GM12801 (cell line): Measurements from ENCODE around the gene RPTOR.

ENCODE experiments used
- TF ChIP-seq, protein P1 (sequence below): IDR thresholded peaks from one replicate; pipeline ENCODE4 v1.5.1; 2011; ENCODE audit warnings: control low read depth; ENCODE audit not compliant: insufficient read length; ENCODE audit errors: extremely low read depth

The RPTOR gene

DNA sequence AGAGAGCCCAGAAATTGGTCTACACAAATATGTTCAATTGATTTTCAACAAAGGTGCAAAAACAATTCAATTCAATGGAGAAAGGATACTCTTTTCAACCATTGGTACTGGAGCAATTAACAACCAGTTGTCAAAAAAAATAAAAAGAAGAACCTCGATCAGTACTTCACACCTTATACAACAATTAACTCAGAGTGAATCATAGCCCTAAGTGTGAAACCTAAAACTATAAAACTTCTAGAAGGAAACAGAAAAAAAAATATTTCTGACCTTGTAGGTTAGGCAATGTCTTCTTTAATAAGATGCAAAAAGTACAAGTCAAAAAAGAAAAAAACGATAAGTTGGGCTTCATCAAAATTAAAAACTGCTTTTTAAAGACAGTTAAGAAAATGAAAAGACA is 390.9 kb downstream of the RPTOR start:
- TF ChIP-seq, protein P1, sequence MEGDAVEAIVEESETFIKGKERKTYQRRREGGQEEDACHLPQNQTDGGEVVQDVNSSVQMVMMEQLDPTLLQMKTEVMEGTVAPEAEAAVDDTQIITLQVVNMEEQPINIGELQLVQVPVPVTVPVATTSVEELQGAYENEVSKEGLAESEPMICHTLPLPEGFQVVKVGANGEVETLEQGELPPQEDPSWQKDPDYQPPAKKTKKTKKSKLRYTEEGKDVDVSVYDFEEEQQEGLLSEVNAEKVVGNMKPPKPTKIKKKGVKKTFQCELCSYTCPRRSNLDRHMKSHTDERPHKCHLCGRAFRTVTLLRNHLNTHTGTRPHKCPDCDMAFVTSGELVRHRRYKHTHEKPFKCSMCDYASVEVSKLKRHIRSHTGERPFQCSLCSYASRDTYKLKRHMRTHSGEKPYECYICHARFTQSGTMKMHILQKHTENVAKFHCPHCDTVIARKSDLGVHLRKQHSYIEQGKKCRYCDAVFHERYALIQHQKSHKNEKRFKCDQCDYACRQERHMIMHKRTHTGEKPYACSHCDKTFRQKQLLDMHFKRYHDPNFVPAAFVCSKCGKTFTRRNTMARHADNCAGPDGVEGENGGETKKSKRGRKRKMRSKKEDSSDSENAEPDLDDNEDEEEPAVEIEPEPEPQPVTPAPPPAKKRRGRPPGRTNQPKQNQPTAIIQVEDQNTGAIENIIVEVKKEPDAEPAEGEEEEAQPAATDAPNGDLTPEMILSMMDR, result no peak

DNA sequence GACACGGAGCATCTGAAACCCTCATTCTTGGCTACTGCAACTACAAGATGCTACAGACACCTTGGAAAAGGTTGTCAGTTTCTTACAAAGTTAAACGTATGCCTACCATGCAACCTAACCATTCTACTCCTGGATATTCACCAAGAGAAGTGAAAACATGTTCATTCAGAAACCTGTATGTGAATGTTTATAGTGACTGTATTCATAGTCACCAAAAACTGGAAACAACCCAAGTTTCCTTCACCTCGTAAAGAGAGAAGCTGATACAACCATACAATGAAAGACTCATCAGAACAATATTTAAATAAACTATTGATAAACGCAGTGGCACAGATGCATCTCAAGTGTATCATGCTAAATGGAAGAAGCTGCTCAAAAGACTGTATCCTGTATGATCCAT is 391.6 kb downstream of the RPTOR start:
- TF ChIP-seq, protein P1, result no peak

DNA sequence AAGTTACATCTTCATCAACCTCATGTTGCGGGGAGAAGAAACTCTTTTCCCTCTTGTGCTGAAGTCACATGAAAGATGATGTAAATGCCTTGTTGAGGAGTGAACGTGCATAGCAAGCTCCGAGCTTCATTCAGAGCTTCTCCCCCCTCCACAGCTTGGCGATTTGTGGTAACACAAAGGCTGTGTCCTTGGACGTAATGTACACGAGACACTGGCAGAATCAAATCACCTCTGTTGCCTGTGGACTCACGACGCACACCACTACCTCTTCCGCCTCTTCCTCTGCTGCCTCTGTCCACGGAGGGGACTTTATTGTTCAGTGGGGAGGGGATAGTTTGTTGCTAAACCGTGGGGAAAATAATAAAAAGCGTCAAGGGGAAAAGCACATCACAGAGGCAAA is 392.1 kb downstream of the RPTOR start:
- TF ChIP-seq, protein P1, result no peak

DNA sequence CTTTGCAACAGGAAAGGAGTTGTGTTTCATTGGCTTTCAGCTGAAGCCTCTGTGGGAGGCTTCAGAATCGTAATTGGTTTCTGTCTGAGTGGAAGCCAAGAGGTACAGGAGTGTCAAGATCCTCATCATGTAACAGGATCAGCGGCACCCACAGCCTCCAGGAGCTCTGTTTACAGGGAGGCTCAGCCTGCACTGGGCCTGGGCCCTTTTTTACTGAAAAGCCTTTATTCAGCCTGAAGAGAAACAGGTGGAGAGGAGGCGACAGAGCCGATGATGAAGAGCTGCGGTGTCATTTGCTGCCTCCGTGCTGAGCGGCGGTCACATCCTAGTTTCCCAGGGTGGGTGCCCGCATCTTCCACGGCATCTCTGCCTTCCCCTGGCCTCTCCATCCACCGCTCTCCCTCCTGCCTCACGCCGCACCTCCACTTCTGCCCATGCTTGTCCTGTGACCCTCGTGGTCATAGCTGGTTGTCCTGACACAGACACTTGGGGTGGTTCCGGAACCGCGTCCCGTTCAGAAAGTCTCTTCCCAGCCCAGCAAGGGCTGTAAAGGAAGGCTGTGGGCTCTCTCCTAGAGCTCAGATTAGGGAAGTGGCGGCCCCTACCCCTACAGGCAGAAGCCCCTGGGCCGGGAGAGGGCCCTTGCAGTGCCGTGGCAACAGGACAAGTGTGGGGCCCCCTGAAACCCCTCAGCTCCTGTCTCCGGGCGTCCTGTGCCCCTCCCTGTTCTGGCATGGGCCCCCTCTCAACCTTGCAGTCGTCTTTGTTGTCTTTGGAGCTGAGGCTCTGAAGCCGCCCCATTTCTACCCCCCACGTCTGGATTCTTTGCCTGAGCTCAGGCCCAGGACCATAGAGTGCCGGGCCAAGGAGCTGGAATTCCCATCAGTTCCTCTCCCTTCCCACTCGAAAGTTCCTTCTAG is 393.1 kb downstream of the RPTOR start:
- TF ChIP-seq, protein P1, result no peak

DNA sequence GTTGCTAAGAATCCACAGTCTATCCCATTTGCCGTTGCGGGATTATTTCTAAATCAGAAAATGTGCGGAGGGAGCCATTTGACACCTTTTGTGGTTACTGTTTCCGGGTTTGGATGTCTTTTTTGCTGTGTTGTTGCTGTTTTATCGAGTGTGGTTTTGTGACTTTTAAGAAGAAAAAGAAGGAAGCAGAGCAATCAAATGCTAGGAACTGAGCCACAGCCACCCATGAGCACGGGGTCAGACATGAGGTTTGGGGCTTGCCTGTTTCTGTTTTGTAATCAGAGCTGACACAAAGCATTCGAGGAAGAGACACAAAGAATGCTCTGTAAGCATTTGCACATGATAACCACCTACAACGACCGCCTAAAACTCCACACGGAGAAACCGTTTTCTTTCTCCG is 393.9 kb downstream of the RPTOR start:
- TF ChIP-seq, protein P1, result no peak

DNA sequence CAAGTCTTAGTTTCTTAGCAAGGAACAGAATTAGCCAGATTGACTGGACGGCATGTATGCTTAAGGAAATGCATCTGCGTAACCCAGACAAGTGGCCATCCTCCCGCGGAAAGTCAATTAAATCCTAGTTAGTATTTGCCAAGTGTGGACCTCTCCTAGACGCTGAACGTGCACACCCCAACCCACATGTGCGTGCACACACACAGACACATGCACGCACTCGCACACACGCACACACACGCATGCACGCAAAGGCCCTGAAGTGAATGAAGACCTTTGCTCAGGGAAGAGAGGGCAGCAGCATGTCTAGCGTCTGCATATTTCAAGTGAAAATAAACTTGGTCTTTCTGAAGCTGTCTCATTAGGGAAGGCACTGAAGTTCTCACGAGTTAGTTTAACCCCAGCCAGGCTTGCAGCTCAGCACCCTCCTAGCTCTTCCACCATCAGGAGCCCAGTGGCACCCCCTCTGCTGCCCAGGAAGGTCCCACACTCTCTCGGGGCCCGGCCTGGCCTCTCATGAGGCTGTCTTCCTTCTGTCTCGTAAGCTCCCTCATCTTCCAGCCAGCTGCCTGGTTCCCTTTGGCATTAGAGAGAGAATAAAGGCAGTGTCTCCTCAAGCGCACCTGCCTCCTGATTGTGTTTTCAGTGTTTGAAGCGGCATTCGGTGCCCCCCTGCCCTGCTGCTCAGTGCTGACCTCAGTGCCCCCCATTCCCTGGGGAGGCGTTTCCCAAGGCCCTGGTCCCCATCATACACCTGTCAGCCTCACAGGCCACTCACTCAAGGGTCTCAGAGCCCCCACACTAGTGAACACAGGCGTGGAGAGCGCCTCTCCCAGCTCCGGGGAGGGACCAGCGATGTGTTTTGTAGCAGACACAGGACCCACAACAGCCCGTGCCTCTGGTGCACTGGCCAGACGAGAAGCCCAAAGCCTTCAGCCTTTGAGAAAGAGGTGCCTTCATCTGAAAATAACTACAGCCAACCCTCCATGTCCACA is 394.8 kb downstream of the RPTOR start:
- TF ChIP-seq, protein P1, result no peak
